GM19240 (cell line): ENCODE data around the gene UBE2F.
"Not testable (repeated sequence)": the region's sequence is repeated elsewhere in the genome, so short reads cannot be mapped to it uniquely, and the experiment has no call there.

Experiments
- DNase-seq: peaks from one replicate; pipeline ENCODE4 v3.0.0; 2011; ENCODE audit warnings: low spot score; ENCODE audit not compliant: insufficient read length

The UBE2F gene

DNA sequence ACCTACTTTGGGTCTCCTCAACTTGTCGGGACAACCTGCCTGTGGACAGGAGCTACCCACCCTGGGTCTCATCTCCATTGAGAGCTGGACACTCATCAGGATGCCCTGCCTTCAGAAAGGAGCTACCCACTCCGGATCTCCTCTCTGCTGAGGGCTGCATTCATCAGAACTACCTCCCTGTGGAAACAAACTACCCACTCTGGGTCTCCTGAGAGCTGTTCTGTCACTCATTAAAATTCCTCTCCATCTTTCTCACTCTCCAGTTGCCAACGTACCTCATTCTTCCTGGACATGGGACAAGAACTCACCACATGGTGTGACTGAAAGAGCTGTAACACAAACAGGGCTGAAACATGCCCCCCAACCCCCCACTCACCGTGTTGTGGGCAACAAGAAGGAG lies 22.5 kb upstream of the UBE2F start:
- DNase-seq: no peak

DNA sequence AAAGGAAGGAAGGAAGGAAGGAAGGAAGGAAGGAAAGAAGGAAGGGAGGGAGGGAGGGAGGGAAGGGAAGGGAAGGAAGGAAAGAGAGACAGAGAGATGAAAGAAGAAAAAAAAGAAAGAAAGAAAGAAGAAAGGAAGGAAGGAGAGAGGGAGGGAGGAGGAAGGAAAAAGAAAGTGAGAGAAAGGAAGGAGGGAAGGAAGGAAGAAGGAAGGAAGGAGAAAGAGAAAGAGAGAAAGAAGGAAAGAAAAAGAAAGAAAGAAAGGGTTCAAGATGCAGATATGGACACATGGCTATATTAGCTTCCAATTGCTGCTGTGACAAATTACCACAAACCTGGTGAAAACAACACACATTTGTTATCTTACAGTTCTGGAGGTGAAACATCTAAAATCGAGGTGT lies 20.4 kb upstream of the UBE2F start:
- DNase-seq: no peak

DNA sequence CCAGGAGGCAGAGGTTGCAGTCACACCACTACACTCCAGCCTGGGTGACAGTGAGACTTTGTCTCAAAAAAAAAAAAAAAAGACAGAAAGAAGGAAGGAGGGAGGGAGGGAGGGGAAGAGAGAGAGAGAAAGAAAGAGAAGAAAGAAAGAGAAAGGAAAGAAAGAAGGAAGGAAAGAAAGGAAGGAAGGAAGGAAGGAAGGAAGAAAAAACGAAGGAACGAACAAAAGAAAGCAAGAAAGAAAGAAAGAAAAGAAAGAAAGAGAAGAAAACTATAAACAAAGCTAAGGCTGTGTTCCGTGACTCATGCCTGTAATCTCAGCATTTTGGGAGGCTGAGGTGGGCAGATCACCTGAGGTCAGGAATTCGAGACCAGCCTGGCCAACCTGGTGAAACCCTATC lies 15.5 kb upstream of the UBE2F start:
- DNase-seq: not testable (repeated sequence)

DNA sequence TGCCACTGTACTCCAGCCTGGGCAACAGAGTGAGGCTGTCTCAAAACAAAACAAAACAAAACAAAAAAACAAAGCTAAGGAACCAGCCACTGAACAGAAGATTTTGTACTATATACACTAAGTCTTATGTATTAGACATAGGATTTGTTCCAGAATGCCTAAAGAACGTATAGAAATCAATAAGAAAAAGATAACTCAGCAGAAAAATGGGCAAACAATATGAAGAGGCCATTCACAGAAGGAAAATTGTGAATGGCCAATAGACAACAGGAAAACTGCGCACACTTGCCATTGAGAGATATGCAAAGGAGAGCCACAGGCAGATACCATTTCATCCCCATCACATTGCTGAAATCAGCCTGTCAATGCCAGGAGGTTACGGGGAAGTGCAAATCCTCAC lies 14.9 kb upstream of the UBE2F start:
- DNase-seq: no peak

DNA sequence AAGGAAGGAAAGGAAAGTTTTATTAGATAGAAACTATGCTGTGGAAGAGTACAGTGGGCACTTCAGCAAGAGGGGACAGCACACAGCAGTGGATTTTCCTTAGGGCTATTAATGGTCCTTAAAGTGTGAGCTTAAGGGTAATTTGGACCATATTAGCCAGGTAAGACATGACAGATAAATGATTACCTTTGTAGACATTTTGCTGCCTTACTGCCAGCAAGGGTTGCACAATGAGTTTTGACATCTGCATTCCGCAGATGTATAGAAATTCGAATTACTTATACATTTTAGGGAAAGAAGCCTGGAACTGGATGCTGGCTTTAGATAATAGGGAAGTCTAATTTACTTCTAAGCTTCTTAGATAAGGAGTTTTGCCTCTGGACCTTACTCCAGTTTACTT lies 14.0 kb upstream of the UBE2F start:
- DNase-seq: no peak

DNA sequence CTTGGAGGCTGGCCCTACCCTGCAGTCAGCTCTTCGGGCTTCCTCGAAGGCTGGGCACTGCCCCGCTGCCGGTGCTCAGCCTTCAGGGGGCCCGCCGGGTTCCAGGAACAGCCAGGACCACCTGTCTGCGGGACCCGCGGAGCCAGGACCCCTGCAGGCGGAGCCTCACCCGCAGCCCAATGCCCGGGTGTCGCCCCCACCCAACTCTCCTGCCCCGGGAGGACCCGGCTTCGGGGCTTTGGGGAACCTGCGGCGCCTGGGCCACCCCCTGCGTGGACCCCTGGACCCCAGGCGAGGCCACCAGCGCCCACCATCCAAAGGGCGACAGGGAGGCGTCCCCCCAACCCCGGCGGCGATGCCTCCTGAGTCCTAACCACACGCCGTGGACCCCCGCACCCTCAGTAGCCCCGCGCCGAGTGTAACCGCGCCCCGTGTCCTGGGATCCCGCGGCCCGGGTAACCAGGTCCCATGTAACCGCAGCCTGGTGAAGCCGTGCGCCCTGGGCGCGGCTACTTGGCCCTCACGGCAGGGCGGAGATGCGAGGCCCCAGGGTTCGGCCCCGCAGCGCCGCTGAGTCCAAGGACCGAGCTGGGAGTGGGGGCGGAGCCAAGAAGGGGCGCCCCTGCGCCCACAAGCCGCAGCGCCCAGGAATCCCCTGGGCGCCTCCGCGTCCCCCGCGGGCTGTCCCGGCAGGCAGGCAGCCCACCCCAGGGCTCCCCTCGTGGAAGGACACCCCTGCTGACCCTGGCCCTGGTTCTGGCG lies 11.0 kb upstream of the UBE2F start:
- no peak for DNase-seq

DNA sequence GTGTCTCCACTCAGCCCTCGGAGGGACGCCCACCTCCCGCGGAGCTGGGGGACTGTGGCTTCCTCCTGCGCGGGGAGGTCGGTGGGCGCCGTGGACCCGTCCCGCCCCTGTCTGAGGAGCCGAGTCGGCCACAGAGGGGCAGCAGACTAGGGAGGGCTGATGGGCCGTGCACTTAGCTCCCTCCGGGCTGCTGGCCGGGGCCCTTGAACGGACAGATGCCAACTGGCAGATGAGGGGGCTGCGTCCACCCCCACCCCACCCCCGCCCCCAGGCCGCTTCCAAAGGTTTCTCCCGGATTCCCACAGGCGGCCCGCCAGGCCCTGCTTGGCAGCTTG lies 10.4 kb upstream of the UBE2F start:
- DNase-seq: no peak

DNA sequence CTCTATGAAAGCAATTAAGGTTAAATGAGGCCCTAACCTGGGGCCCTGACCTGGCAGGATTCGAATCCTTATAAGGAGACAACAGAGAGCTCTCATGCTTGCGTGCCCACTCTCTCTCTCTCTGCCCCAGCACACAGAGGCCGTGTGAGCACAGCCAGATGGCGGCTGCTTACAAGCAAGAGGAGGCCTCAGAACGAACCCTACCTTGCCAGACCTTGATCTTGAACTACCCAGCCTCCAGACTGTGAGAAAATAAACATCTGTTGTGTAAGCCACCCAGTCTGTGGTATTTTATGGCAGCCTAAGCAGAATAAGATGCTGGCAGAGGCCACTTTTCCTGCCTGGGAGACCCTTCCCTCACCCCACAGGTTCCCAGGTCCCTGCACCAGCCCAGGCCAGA lies 5.2 kb upstream of the UBE2F start:
- no peak for DNase-seq

DNA sequence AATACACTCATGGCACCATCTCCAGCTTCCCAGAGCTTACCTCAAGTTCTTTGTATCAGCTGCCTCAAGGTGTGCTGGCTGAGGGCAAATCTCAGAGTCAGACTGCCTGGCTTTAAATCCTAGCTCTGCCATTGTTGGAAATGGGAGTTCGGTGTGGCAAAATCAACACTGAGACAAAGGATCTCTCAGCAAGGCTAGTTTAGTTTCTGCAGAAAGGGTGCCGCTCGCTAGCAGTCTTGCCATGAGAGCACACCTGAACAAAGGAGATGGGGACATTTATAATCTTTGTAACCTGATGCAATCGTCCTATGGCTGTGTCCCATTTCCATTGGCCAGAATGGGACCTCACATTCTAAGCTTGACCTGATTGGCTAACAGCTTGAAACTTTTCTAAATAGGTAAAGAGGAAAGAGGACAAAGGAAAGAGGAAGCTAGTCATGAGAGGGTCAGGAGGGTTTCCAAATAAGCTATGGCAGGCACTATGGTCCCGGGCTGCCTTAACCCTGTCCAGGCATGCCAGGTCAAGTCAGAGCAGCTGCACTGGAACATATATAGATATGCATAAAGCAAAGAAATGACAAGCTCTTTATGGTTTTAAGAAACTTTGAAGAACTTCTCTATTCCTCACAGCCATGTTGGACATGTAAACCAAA lies 4.3 kb upstream of the UBE2F start:
- no peak for DNase-seq

DNA sequence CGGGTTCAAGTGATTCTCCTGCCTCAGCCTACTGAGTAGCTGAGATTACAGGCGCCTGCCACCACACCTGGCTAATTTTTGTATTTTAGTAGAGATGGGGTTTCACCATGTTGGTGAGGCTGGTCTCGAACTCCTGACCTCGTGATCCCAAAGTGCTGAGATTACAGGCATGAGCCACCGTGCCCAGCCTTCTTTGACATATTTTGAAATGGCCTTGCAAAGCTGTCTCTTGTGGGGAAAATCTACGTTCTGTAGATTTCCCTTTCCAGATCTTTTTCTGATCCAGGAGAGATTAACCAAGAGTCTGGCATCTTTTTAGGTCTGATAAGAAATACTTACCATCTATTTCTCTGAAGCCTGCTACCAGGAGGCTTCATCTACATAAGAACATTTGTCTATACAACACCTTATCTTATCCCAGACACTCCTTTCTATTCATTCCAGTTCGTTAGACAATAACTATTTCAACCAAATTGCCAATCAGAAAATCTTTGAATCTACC lies 3.3 kb upstream of the UBE2F start:
- DNase-seq: not testable (repeated sequence)

DNA sequence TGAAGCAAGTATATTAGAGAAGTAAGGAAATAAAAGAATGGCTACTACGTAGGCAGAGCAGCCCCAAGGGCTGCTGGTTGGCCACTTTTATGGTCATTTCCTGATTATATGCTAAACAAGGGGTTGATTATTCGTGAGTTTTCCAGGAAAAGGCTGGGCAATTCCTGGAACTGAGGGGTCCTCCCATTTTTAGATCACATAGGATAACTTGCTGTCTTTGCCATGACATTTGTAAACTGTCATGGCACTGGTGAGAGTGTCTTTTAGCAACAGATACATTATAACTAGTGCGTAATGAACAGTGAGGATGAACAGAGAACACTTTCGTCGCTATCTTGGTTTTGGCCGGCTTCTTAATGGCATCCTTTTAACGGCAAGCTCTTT lies 2.6 kb upstream of the UBE2F start:
- no peak for DNase-seq

DNA sequence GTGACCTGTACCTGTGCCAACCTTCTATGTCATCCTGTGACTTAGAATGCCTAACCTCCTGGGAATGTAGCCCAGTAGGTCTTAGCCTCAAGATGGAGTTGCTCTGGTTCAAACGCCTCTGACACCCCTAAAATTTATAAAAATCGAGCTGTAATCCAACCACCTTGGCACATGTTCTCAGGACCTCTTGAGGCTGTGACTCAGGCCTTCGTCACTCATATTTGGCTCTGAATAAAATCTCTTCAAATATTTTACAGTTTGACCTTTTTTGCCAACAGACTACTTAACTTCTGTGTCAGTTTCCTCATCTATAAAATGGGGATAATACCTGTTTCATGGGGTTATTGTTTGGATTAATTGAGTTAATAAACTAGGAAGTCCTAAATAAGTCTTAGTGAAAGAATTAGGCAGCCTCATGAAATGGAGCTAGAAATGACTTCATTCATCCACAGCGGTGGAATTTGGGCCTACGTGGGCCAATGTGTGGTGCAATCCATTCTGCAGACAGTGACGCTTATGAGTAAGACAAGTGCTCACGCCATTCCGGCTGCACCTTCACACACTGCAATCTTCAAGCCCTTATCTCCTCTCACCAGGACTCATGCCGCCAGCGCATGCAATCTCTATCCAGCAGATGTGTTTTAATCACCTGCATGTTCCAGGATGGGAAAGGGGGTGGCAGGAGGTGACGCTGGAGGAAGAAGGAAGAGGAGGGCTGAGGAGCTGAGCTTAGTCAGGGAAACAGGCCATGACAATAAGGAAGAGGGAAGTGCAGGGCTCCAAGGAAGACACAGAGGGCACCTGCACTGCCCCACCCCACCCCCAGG lies 2.0 kb upstream of the UBE2F start:
- no peak for DNase-seq

DNA sequence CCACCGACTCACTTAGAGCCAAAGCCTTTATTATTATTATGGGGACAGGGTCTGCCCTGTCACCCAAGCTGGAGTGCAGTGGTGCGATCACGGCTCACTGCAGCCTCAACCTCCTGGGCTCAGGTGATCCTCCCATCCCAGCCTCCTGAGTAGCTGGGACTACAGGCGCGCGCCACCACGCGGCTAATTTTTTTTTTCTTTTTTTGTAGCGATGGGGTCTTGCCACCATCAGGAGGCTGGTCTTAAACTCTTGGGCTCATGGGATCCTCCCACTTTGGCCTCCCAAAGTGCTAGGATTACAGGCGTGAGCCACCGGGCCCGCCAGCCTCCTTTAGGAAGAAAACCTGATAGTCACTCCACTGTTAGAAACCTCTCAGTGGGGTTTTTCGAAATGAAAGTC lies 970 bp upstream of the UBE2F start:
- DNase-seq: not testable (repeated sequence)

DNA sequence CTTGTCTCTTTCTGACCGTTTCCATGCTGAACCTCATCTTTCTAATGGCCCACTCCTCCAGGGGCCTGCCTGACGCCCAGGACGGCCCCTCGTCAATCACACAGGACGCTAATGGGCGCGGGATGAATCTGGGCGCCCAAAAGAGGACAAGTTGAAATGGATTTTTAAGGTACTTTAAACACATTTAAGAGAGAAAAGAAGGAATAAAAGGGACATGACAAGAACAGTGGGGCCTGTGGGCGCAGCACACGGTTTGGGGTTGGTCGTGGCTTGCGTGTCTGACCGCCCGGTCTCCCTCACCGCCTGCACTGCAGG lies 607 bp upstream of the UBE2F start:
- no peak for DNase-seq

DNA sequence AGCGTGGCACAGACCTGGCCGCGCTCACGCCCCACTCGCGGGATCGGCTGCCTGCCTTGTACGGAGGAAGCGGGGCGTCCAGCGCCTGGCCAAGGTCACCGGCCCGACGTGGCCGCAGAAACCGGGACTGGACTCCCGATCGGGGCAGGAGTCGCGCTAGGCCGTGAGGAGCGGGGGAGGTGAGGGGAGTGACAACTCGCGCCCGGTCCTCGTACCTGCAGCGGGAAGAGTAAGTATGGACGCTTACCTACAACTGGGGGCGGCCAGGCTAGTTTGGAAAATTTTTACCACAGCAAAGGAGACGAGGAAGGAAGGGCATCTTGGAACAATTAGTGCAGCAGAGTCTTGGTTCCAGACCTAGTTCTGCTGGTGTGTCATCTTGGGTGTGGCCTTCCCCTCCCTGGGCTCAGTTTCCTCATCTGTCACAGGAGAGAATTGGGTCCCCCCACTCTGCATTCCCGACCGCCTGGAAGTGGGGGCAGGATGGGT lies 693 bp downstream of the UBE2F start:
- DNase-seq: no peak

DNA sequence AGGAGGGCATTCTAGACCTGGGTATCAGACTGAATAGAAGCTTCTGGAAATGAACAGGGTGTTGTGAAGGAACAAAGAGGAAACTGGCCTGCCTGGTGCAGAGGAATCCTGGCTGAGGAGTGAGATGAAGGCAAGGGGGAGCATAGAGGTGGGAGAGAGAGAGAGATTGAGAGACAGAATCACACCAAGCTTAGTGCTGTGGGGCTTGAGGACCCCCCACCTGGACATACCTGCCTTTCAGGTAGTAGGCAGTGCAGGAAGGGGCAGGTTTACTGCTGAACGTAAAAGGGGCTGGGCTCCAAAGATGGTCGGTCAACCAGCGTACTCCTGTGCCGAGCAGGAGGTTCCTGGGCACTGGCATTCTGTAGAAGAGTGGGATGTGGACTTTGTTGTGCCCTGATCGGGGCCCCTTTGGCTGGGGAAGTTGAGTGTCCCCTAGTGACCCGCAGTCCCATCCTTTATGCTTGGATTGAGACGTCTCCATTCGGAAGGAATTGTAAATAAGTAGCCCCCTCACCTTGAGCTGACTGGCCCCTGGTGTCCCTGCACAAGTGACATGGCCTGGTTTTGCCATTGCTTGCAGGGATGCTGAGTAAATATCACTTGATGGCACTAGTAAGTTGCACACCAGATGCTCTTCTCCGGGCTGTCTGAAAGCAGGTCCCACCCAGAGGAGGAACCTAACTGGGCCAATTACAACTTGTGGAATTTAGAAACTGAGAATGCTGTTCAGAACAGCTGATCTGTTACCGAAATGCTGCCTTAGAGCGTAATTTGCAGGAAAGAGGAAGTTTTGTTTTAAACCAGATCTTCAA lies 1.4 kb downstream of the UBE2F start:
- DNase-seq: peak; percentile 81

DNA sequence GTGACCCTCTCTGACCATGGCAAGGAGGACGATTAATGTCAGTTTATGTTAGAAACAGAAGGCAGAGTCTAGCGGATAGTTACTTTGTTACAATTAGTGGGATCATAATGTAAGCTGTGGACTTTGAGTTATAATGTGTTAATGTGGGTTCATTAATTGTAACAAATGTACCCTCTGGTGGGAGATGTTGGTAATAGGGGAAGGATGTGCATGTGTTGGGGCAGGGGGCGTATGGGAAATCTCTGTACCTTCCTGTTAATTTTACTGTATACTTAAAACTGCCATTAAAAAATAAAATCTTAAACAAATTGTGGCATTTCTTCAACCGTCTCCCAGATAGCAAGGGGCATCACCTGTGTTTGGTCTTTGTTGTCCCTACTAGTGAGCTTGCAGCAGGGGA lies 4.8 kb downstream of the UBE2F start:
- no peak for DNase-seq

DNA sequence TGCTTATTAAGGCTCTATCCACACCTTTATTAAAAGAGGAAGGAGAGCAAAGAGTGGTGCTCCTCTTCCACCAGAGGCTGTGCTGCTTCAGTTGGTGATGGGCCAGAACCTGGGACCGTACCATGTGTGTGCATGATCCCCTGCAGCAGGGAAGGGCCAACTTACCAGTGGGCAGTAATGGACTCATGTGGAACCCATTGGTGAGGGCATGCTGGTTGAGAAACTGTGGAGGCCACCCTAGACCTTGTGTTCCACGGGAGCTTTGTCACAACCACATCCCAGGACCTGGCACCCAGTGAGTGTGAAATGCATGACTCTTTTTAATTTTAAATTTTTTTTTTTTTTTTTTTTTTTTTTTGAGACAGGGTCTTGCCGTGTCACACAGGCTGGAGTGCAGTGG lies 5.4 kb downstream of the UBE2F start:
- DNase-seq: no peak

DNA sequence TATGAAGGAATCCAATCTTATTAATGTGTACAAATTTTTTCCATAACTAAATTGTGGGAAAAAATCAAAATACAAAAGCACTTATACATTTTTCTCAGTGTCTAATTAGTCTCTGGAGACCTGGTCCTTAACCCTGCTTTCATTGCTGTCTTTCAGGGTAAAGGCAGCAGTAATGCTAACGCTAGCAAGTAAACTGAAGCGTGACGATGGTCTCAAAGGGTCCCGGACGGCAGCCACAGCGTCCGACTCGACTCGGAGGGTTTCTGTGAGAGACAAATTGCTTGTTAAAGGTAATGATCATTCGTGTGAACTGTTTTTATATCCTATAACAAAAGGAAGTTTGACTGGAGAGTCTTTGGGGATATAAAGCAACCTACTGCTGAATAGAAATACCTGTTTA lies 6.1 kb downstream of the UBE2F start:
- no peak for DNase-seq

DNA sequence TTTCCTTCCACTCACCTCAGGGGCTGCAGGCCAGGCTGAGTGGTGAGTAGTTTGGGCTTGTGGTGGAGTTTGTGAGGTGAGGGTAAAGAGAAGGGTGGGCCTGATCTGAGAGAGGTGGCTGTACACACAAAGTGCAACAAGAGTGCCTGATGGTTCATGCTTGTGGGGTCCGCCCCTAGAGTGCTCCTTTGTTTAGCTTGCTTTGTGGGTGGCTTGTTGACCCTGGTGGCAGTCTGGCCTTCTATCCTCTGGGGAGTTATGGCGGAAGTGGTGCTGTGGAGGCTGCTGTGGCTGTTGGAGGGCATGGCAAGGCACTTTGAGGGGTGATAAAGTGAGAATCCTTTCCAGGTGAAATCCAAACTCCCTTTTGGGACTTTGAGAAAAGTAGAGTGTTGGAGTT lies 10.6 kb downstream of the UBE2F start:
- DNase-seq: no peak

DNA sequence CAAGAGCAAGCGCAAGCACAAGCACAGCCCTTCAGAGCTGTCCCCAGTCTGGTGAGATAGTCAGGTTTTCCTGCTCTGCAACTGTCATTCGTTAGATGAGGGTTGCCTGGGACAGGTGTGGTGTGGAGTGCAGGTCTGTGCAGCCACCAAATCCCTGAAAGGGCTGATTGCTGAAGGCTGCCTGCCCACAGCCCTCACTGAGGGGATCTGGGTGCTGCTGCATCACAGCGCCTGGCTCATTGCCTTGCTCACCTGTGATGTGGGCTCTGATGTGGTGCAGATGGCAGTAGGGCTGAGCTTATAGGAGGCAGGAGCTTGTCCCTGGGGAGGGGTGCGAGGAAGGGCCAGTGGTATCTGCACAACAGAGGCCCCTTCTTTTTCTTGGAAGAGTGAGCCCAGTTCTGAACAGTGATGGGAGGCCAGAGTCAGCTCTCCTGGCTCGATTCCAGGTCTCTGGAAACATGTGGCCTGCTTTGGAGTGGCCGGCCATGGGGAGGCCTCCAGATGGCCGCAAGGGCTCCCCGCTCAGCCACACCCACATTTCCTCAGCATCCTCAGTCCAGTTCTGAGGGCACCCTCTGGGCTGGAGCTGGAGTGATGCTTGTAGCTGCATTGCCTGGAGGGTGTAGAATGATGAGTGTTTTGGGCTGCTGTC lies 11.4 kb downstream of the UBE2F start:
- no peak for DNase-seq
